SK-N-SH (cell line): ENCODE data around the gene GANC. TPM values are rescaled to one million over a fixed set of nuclear protein-coding genes. Genes with fewer than 3 reads are reported as not detected.
A peak's percentile ranks its signal among the peaks of the same experiment; 100 is the strongest.

Source experiments
- CTCF ChIA-PET: fragments of 300-600, 350-600 bp; formaldehyde crosslinking; extraction: SDS; loops from one replicate; lab custom pipeline; 2021; lab: Yijun Ruan, JAX
- POLR2A ChIA-PET: fragments of 350-600 bp; sonication (Branson Sonifier 250); formaldehyde crosslinking; extraction: SDS; loops from one replicate; lab custom pipeline; 2020; ENCODE audit warnings: antibody characterized with exemption, inconsistent platforms; lab: Yijun Ruan, JAX
- DNase-seq: peaks from one replicate; pipeline ENCODE4 v3.0.0; 2012
- H2AFZ ChIP-seq: fragments of 200-600 bp; sonication (generic); 2 replicates; pipeline ENCODE4 v1.8.1; 2016; ENCODE audit warnings: antibody characterized with exemption, mild to moderate bottlenecking, low read depth
- H3F3A ChIP-seq: fragments of 200-600 bp; sonication (generic); replicated peaks from 2 replicates; pipeline ENCODE3; 2016; ENCODE audit warnings: antibody characterized with exemption, mild to moderate bottlenecking; ENCODE audit not compliant: insufficient read depth
- H3K27ac ChIP-seq, 2 experiments: fragments of 200-500 bp in 1 of 2; fragments of 200-600 bp in 1 of 2; sonication (Bioruptor generic) in 1 of 2; sonication (generic), shearing (Covaris generic) in 1 of 2; 2 replicates each; pipeline versions ENCODE4 v1.5.1 to v1.6.1; 2014 to 2016; ENCODE audit warnings: low read depth in 2 of 2, inconsistent platforms in 1 of 2, low read length in 1 of 2, mild to moderate bottlenecking in 1 of 2, mixed read lengths in 1 of 2
- H3K27me3 ChIP-seq: fragments of 200-600 bp; sonication (generic), shearing (Covaris generic); 2 replicates; pipeline ENCODE4 v1.6.1; 2016; ENCODE audit warnings: mixed run types; ENCODE audit not compliant: insufficient read depth
- H3K36me3 ChIP-seq, 2 experiments: fragments of 200-500 bp in 1 of 2; fragments of 200-600 bp in 1 of 2; sonication (Bioruptor generic) in 1 of 2; sonication (generic) in 1 of 2; replicated peaks in 1 of 2; 2 replicates each; pipeline versions ENCODE3 to v1.5.1; 2014 to 2016; ENCODE audit warnings: low read length in 1 of 2, mild to moderate bottlenecking in 1 of 2; ENCODE audit not compliant: insufficient read depth in 2 of 2, control insufficient read depth in 1 of 2
- H3K4me1 ChIP-seq, 2 experiments: fragments of 200-500 bp in 1 of 2; fragments of 200-600 bp in 1 of 2; sonication (Bioruptor generic) in 1 of 2; sonication (generic), shearing (Covaris generic) in 1 of 2; 2 replicates each; pipeline versions ENCODE4 v1.5.1 to v1.6.1; 2014 to 2016; ENCODE audit warnings: low read depth in 1 of 2, low read length in 1 of 2, mixed run types in 1 of 2; ENCODE audit not compliant: insufficient read depth in 2 of 2, control insufficient read depth in 1 of 2
- H3K4me2 ChIP-seq: fragments of 200-600 bp; sonication (generic), shearing (Covaris generic); 2 replicates; pipeline ENCODE4 v1.6.1; 2017; ENCODE audit warnings: mixed run types
- H3K4me3 ChIP-seq, 2 experiments: fragments of 200-500 bp in 1 of 2; fragments of 200-600 bp in 1 of 2; sonication (Bioruptor generic) in 1 of 2; sonication (generic), shearing (Covaris generic) in 1 of 2; 2 replicates each; pipeline versions ENCODE4 v1.5.1 to v1.8.1; 2014 to 2016; ENCODE audit warnings: low read depth in 2 of 2, inconsistent platforms in 1 of 2, low read length in 1 of 2, mild to moderate bottlenecking in 1 of 2, mixed read lengths in 1 of 2, moderate library complexity in 1 of 2
- H3K79me2 ChIP-seq: fragments of 200-600 bp; sonication (generic); 2 replicates; pipeline ENCODE4 v1.8.1; 2017; ENCODE audit warnings: mild to moderate bottlenecking; ENCODE audit not compliant: insufficient read depth
- H3K9ac ChIP-seq: fragments of 200-600 bp; sonication (generic); 2 replicates; pipeline ENCODE4 v1.6.1; 2017; ENCODE audit warnings: mixed run types
- H3K9me2 ChIP-seq: fragments of 200-600 bp; sonication (generic); 2 replicates; pipeline ENCODE4 v1.6.1; 2017; ENCODE audit warnings: mixed run types
- H3K9me3 ChIP-seq: fragments of 200-600 bp; sonication (generic); 2 replicates; pipeline ENCODE4 v1.6.1; 2017; ENCODE audit warnings: mixed run types, mild to moderate bottlenecking, moderate library complexity
- H4K20me1 ChIP-seq: fragments of 200-600 bp; sonication (generic); 2 replicates; pipeline ENCODE4 v1.6.1; 2017; ENCODE audit warnings: mild to moderate bottlenecking, mixed run types; ENCODE audit not compliant: insufficient read depth
- CHD2 ChIP-seq: fragments of 150-350 bp; IDR thresholded peaks from 2 replicates; pipeline ENCODE4 v1.6.1; 2018; ENCODE audit warnings: low read length; ENCODE audit not compliant: partially characterized antibody
- CTCF ChIP-seq: fragments of 200-600 bp; sonication (generic); IDR thresholded peaks from 2 replicates; pipeline ENCODE4 v1.6.1; 2017; ENCODE audit warnings: antibody characterized with exemption, mild to moderate bottlenecking, moderate library complexity
- EP300 ChIP-seq, 2 experiments: IDR thresholded peaks; 2 replicates each; pipeline versions ENCODE4 v1.4.0 to v1.6.1; 2012; ENCODE audit warnings: borderline replicate concordance in 1 of 2, low read depth in 1 of 2, low read length in 1 of 2
- FOSL2 ChIP-seq: IDR thresholded peaks from 2 replicates; pipeline ENCODE4 v1.4.0; 2012; ENCODE audit warnings: low read depth, mild to moderate bottlenecking, moderate library complexity, borderline replicate concordance
- FOXM1 ChIP-seq: IDR thresholded peaks from 2 replicates; pipeline ENCODE4 v1.4.0; 2012; ENCODE audit warnings: low read depth, mild to moderate bottlenecking
- GATA2 ChIP-seq: sonication (generic); formaldehyde crosslinking; IDR thresholded peaks from 2 replicates; pipeline ENCODE4 v1.5.0; 2020; ENCODE audit warnings: mild to moderate bottlenecking, missing genetic modification reagents
- JUND ChIP-seq: IDR thresholded peaks from 2 replicates; pipeline ENCODE4 v1.4.0; 2012
- MAX ChIP-seq: IDR thresholded peaks from 2 replicates; pipeline ENCODE4 v1.4.0; 2012; ENCODE audit warnings: low read depth
- MXI1 ChIP-seq: IDR thresholded peaks from 2 replicates; pipeline ENCODE4 v1.6.1; 2012; ENCODE audit warnings: mild to moderate bottlenecking, low read depth, low read length, improper control_type of control experiment
- NFIC ChIP-seq: IDR thresholded peaks from 2 replicates; pipeline ENCODE4 v1.4.0; 2012; ENCODE audit warnings: borderline replicate concordance
- NRF1 ChIP-seq: IDR thresholded peaks from 2 replicates; pipeline ENCODE4 v1.6.1; 2012; ENCODE audit warnings: low read depth, mild to moderate bottlenecking, low read length
- POLR2AphosphoS5 ChIP-seq: IDR thresholded peaks from 2 replicates; pipeline ENCODE4 v1.6.1; 2012; ENCODE audit warnings: low read depth, low read length
- RAD21 ChIP-seq: IDR thresholded peaks from 2 replicates; pipeline ENCODE4 v1.6.1; 2012; ENCODE audit warnings: mild to moderate bottlenecking, low read length
- RCOR1 ChIP-seq: fragments of 150-350 bp; IDR thresholded peaks from 2 replicates; pipeline ENCODE4 v1.6.1; 2017; ENCODE audit warnings: antibody characterized with exemption, low read length
- SMC3 ChIP-seq: IDR thresholded peaks from 2 replicates; pipeline ENCODE4 v1.6.1; 2012; ENCODE audit warnings: low read depth, low read length, improper control_type of control experiment
- TAF1 ChIP-seq: IDR thresholded peaks from 2 replicates; pipeline ENCODE4 v1.6.1; 2012; ENCODE audit warnings: low read depth, mild to moderate bottlenecking, low read length, moderate library complexity, borderline replicate concordance
- WGBS: methylation state at CpG from one replicate; pipeline ENCODE4 v1.1.6; 2017; ENCODE audit warnings: low lambda C conversion rate; 5-methylcytosine and 5-hydroxymethylcytosine counted together
- polyA plus RNA-seq, 3 experiments: library from polyadenylated mRNA; depleted of rRNA; stranded (reverse); fragments of >200 nt; gene quantifications; 2 replicates each; pipeline ENCODE4 v1.2.3, GENCODE V29; 2012

Gene GANC
- polyA plus RNA-seq, 1 of the 3 experiments (the other 2 are of a cell fraction), result 6.8 TPM

GRCh38 chr15:42275780-42276391, 2.9 kb downstream of the GANC start:
- Histone ChIP-seq H3K9ac (peak overlapping the region; percentile 94; the same call in 1 of the 2 replicates), H3K27me3 (no peaks in the 10 kb centered on the region), H3F3A (peaks cover 25% of the 10 kb centered on the region), H3K9me3 (no peaks in the 10 kb centered on the region), H3K36me3 (peaks cover 18 to 29% of the 10 kb centered on the region in 2 experiments), H3K4me2 (peak overlapping the region; percentile 97), H3K4me1 (peaks cover 7 to 18% of the 10 kb centered on the region in 2 experiments; a peak in 3 of 4 replicates), H3K79me2 (peaks cover 41% of the 10 kb centered on the region), H3K27ac (peak overlapping the region; percentile 96 to 99), H3K4me3 (peak overlapping the region; percentile 26 to 30), H2AFZ (peak overlapping the region; percentile 57), H4K20me1 (peaks cover 5% of the 10 kb centered on the region; the same call in 1 of the 2 replicates), H3K9me2 (no peaks in the 10 kb centered on the region)
- ChIA-PET POLR2A (interaction anchor here (0.6 to 1.4 kb wide), 2 partner anchors 30 to 220 kb away, joined by 3 to 4 read pairs; partner anchors contain the start of gene SNAP23), CTCF (interaction anchor here (1.4 to 1.9 kb wide), 2 partner anchors 110 to 196 kb away, joined by 4 to 6 read pairs; no protein-coding TSS in a partner anchor)
- no peak for TF ChIP-seq CTCF
- no peak for TF ChIP-seq POLR2AphosphoS5
- TF ChIP-seq SMC3, result no peak
- no peak for TF ChIP-seq EP300 (IDR thresholded peaks at IDR 0.05; ENCODE audit: borderline replicate concordance in 1 of 2, low read depth in 1 of 2, low read length in 1 of 2)
- no peak for TF ChIP-seq NRF1
- TF ChIP-seq FOSL2, result no peak
- TF ChIP-seq GATA2, result no peak
- DNase-seq, result no peak
- 49% methylated on average over 4 of the region's 4 CpGs for WGBS

- ChIA-PET CTCF (interaction anchor here (0.6 to 1.9 kb wide), 2 partner anchors 30 to 195 kb away, joined by 3 to 6 read pairs; no protein-coding TSS in a partner anchor), POLR2A (interaction anchor here (1.4 kb wide), 1 partner anchor 219 kb away, joined by 4 read pairs; the partner anchor contains the start of gene SNAP23)
- Histone ChIP-seq H3K36me3 (peaks cover 14 to 28% of the 10 kb centered on the region in 2 experiments), H3K4me3 (no peak overlapping the region), H3K27me3 (no peaks in the 10 kb centered on the region), H3K9me2 (no peaks in the 10 kb centered on the region), H3K9me3 (no peaks in the 10 kb centered on the region), H3K4me2 (no peak overlapping the region), H3K27ac (no peak overlapping the region), H3F3A (peaks cover 25% of the 10 kb centered on the region), H3K79me2 (peaks cover 32% of the 10 kb centered on the region), H4K20me1 (no peaks in the 10 kb centered on the region), H2AFZ (no peak overlapping the region), H3K4me1 (peaks cover 7 to 14% of the 10 kb centered on the region in 2 experiments; a peak in 2 of 4 replicates), H3K9ac (no peak overlapping the region)
- DNase-seq, result no peak
- no peak for TF ChIP-seq NFIC
- TF ChIP-seq RCOR1, result no peak
- TF ChIP-seq GATA2, result no peak
- TF ChIP-seq CHD2, result no peak
- TF ChIP-seq MXI1, result no peak
- TF ChIP-seq SMC3, result no peak
- no peak for TF ChIP-seq JUND
- no peak for TF ChIP-seq RAD21
- TF ChIP-seq FOXM1, result no peak
- TF ChIP-seq MAX, result no peak
- no peak for TF ChIP-seq TAF1
- no peak for TF ChIP-seq CTCF
- 100% methylated on average over 2 of the region's 2 CpGs for WGBS
Observed at GRCh38 chr15:42276762-42277161, 3.8 kb downstream of the GANC start.
